ENCODE data around the gene SLC39A8. TPM values are rescaled to one million over a fixed set of nuclear protein-coding genes. Genes with fewer than 3 reads are reported as not detected.

SLC39A8 gene
- total RNA-seq, 1 donor from 2014 or later, result 7.9 TPM

GRCh38 chr4:102356562-102357202 is 11.4 kb upstream of the SLC39A8 start:
- H3K27me3 Mint-ChIP-seq (ENCODE audit: low read depth), result no peaks in the 10 kb centered on the region
- no peaks in the 10 kb centered on the region for H3K9me3 Mint-ChIP-seq
- peaks cover 13% of the 10 kb centered on the region for H3K4me1 Mint-ChIP-seq
- no peak overlapping the region for H3K27ac Mint-ChIP-seq
- no peak for DNase-seq (ENCODE audit: low spot score in 2 of 2, unreplicated experiment in 2 of 2)
- no peaks in the 10 kb centered on the region for H3K36me3 Mint-ChIP-seq
- H3K4me3 Mint-ChIP-seq, result no peak overlapping the region
- no peak for TF ChIP-seq CTCF (IDR thresholded peaks at IDR 0.05; ENCODE audit: unreplicated experiment)

- DNase-seq (ENCODE audit: low spot score in 2 of 2, unreplicated experiment in 2 of 2), result no peak
- Mint-ChIP-seq H3K36me3 (no peaks in the 10 kb centered on the region), H3K27me3 (ENCODE audit: low read depth) (no peaks in the 10 kb centered on the region), H3K4me1 (peaks cover 13% of the 10 kb centered on the region), H3K27ac (no peak overlapping the region), H3K4me3 (no peak overlapping the region), H3K9me3 (no peaks in the 10 kb centered on the region)
- TF ChIP-seq CTCF (IDR thresholded peaks at IDR 0.05; ENCODE audit: unreplicated experiment), result no peak
Measured at GRCh38 chr4:102355748-102356147, 10.5 kb upstream of the SLC39A8 start.

- TF ChIP-seq CTCF (IDR thresholded peaks at IDR 0.05; ENCODE audit: unreplicated experiment), result no peak
- H3K9me3 Mint-ChIP-seq, result no peaks in the 10 kb centered on the region
Measured at GRCh38 chr4:102354671-102355454, 9.6 kb upstream of the SLC39A8 start.

GRCh38 chr4:102352781-102353180 is 7.5 kb upstream of the SLC39A8 start:
- no peak overlapping the region for H3K4me3 Mint-ChIP-seq
- H3K36me3 Mint-ChIP-seq, result no peaks in the 10 kb centered on the region
- DNase-seq (ENCODE audit: low spot score in 2 of 2, unreplicated experiment in 2 of 2), result no peak
- H3K27me3 Mint-ChIP-seq (ENCODE audit: low read depth), result peaks cover 2% of the 10 kb centered on the region
- peaks cover 13% of the 10 kb centered on the region for H3K4me1 Mint-ChIP-seq
- H3K9me3 Mint-ChIP-seq, result no peaks in the 10 kb centered on the region
- no peak for TF ChIP-seq CTCF (IDR thresholded peaks at IDR 0.05; ENCODE audit: unreplicated experiment)
- no peak overlapping the region for H3K27ac Mint-ChIP-seq

More at GRCh38 chr4:102354671-102355454, 9.6 kb upstream of the SLC39A8 start:
- no peaks in the 10 kb centered on the region for H3K27me3 Mint-ChIP-seq (ENCODE audit: low read depth)
- H3K4me3 Mint-ChIP-seq, result no peak overlapping the region
- no peaks in the 10 kb centered on the region for H3K36me3 Mint-ChIP-seq
- H3K27ac Mint-ChIP-seq, result no peak overlapping the region
- H3K4me1 Mint-ChIP-seq, result peaks cover 13% of the 10 kb centered on the region
- DNase-seq (ENCODE audit: low spot score in 2 of 2, unreplicated experiment in 2 of 2), result no peak

GRCh38 chr4:102350634-102351033 is 5.4 kb upstream of the SLC39A8 start:
- H3K4me3 Mint-ChIP-seq, result no peak overlapping the region
- H3K36me3 Mint-ChIP-seq, result no peaks in the 10 kb centered on the region
- TF ChIP-seq CTCF (IDR thresholded peaks at IDR 0.05; ENCODE audit: unreplicated experiment), result no peak
- H3K4me1 Mint-ChIP-seq, result peaks cover 17% of the 10 kb centered on the region
- no peak for DNase-seq (ENCODE audit: low spot score in 2 of 2, unreplicated experiment in 2 of 2)
- peaks cover 5% of the 10 kb centered on the region for H3K27me3 Mint-ChIP-seq (ENCODE audit: low read depth)
- no peaks in the 10 kb centered on the region for H3K9me3 Mint-ChIP-seq
- no peak overlapping the region for H3K27ac Mint-ChIP-seq
